Measurements from ENCODE around the gene NUP37.

DNA sequence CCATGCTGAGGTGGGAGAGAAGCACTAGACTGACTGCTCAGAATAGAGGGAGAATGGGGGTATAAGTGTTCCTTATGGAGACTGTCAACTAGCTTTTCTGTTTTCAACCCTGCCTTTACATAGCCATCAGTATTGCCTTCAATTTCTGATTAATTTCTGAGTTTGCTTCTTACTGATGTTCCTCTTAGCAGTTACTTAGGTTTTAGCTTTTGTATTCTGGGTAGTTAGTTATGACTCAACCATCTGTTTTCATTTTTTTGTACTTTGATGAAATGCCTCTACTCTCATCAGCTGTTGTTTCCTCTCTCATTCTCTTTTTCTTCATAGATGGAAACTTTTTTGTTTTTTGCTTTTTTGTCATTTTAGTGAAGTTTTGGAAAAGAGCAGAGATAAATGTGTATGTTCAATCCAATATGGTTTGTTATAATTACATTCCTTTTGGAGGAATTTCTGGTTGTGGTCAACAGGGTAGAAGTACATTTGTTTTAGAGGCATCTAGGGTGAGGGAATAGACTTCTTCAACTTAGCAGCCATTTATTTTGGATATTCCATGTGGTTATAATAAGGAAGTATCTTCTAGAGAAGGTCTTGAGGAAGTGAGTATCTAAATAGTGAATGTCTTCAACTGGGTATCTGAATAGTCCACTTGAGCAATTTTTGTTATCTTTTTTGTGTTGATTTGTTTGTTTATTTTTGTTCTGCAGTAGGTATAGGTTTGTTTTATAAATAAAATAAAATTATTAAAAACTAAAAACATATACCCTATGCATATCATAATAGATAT, 48.1 kb upstream of the NUP37 start:
- TF ChIP-seq ELF1 (IDR thresholded peaks at IDR 0.05; ENCODE audit: borderline replicate concordance, low read depth) (no peak), POLR2A (IDR thresholded peaks at IDR 0.05; ENCODE audit: borderline replicate concordance, extremely low read depth, insufficient read depth, insufficient read length) (no peak), ZNF274 (IDR thresholded peaks at IDR 0.05; ENCODE audit: low read depth, low read length) (no peak), EZH2 (IDR thresholded peaks at IDR 0.05) (no peak), EZH2phosphoT487 (IDR thresholded peaks at IDR 0.05; ENCODE audit: borderline replicate concordance) (no peak), CEBPB (IDR thresholded peaks at IDR 0.05; ENCODE audit: low read depth) (no peak), EGR1 (IDR thresholded peaks at IDR 0.05; ENCODE audit: low read depth) (no peak), SP1 (IDR thresholded peaks at IDR 0.05; ENCODE audit: low read depth) (no peak)
- TF ChIP-seq, protein P1, sequence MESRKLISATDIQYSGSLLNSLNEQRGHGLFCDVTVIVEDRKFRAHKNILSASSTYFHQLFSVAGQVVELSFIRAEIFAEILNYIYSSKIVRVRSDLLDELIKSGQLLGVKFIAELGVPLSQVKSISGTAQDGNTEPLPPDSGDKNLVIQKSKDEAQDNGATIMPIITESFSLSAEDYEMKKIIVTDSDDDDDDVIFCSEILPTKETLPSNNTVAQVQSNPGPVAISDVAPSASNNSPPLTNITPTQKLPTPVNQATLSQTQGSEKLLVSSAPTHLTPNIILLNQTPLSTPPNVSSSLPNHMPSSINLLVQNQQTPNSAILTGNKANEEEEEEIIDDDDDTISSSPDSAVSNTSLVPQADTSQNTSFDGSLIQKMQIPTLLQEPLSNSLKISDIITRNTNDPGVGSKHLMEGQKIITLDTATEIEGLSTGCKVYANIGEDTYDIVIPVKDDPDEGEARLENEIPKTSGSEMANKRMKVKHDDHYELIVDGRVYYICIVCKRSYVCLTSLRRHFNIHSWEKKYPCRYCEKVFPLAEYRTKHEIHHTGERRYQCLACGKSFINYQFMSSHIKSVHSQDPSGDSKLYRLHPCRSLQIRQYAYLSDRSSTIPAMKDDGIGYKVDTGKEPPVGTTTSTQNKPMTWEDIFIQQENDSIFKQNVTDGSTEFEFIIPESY (IDR thresholded peaks at IDR 0.05; ENCODE audit: extremely low read depth, insufficient replicate concordance, low read length) = no peak
- TF ChIP-seq, protein P2, sequence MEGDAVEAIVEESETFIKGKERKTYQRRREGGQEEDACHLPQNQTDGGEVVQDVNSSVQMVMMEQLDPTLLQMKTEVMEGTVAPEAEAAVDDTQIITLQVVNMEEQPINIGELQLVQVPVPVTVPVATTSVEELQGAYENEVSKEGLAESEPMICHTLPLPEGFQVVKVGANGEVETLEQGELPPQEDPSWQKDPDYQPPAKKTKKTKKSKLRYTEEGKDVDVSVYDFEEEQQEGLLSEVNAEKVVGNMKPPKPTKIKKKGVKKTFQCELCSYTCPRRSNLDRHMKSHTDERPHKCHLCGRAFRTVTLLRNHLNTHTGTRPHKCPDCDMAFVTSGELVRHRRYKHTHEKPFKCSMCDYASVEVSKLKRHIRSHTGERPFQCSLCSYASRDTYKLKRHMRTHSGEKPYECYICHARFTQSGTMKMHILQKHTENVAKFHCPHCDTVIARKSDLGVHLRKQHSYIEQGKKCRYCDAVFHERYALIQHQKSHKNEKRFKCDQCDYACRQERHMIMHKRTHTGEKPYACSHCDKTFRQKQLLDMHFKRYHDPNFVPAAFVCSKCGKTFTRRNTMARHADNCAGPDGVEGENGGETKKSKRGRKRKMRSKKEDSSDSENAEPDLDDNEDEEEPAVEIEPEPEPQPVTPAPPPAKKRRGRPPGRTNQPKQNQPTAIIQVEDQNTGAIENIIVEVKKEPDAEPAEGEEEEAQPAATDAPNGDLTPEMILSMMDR (IDR thresholded peaks at IDR 0.05 in 2 of 3, conservative IDR thresholded peaks at IDR 0.05 in 1 of 3; ENCODE audit: borderline replicate concordance in 1 of 3, insufficient read depth in 1 of 3, low read depth in 2 of 3, low read length in 2 of 3) = no peak
- TF ChIP-seq, protein P3, sequence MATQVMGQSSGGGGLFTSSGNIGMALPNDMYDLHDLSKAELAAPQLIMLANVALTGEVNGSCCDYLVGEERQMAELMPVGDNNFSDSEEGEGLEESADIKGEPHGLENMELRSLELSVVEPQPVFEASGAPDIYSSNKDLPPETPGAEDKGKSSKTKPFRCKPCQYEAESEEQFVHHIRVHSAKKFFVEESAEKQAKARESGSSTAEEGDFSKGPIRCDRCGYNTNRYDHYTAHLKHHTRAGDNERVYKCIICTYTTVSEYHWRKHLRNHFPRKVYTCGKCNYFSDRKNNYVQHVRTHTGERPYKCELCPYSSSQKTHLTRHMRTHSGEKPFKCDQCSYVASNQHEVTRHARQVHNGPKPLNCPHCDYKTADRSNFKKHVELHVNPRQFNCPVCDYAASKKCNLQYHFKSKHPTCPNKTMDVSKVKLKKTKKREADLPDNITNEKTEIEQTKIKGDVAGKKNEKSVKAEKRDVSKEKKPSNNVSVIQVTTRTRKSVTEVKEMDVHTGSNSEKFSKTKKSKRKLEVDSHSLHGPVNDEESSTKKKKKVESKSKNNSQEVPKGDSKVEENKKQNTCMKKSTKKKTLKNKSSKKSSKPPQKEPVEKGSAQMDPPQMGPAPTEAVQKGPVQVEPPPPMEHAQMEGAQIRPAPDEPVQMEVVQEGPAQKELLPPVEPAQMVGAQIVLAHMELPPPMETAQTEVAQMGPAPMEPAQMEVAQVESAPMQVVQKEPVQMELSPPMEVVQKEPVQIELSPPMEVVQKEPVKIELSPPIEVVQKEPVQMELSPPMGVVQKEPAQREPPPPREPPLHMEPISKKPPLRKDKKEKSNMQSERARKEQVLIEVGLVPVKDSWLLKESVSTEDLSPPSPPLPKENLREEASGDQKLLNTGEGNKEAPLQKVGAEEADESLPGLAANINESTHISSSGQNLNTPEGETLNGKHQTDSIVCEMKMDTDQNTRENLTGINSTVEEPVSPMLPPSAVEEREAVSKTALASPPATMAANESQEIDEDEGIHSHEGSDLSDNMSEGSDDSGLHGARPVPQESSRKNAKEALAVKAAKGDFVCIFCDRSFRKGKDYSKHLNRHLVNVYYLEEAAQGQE (IDR thresholded peaks at IDR 0.05; ENCODE audit: low read depth) = no peak
- TF ChIP-seq, protein P4, sequence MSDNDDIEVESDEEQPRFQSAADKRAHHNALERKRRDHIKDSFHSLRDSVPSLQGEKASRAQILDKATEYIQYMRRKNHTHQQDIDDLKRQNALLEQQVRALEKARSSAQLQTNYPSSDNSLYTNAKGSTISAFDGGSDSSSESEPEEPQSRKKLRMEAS (IDR thresholded peaks at IDR 0.05) = no peak

All from HCT116 (cell line).